Measurements from ENCODE around the gene SEMA6B.

The SEMA6B gene

DNA sequence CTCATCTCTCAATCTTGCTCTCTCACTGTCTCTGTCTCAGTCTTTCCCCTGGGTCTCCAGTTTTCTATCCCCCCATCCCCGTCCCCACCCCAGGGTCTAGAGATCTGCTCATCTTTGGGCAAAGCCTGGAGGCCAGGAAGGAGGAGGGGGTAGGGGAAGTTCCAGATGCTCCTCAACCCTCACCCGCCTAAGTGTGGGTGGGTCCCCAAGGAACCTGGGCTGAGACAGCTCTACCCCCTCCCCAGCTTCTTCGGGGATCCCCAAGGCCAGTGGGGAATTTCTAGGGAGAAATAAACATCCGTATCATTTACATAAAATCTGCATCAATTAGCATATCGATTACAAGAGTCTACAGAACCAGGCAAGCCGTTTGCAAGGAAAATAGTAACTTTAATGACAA lies 31.8 kb upstream of the SEMA6B start:
- no peaks in the 10 kb centered on the region for H3K27me3 ChIP-seq (ENCODE audit: insufficient read depth, low read depth, severe bottlenecking)
- TF ChIP-seq, protein P1, sequence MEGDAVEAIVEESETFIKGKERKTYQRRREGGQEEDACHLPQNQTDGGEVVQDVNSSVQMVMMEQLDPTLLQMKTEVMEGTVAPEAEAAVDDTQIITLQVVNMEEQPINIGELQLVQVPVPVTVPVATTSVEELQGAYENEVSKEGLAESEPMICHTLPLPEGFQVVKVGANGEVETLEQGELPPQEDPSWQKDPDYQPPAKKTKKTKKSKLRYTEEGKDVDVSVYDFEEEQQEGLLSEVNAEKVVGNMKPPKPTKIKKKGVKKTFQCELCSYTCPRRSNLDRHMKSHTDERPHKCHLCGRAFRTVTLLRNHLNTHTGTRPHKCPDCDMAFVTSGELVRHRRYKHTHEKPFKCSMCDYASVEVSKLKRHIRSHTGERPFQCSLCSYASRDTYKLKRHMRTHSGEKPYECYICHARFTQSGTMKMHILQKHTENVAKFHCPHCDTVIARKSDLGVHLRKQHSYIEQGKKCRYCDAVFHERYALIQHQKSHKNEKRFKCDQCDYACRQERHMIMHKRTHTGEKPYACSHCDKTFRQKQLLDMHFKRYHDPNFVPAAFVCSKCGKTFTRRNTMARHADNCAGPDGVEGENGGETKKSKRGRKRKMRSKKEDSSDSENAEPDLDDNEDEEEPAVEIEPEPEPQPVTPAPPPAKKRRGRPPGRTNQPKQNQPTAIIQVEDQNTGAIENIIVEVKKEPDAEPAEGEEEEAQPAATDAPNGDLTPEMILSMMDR (IDR thresholded peaks at IDR 0.05; ENCODE audit: low read depth, low read length) = no peak
- no peaks in the 10 kb centered on the region for H3K36me3 ChIP-seq
- H3K9me3 ChIP-seq (ENCODE audit: severe bottlenecking) = no peaks in the 10 kb centered on the region
- no peak for DNase-seq
- no peak overlapping the region for H3K27ac ChIP-seq
- no peak overlapping the region for H3K4me3 ChIP-seq (ENCODE audit: low read depth, low read length)

DNA sequence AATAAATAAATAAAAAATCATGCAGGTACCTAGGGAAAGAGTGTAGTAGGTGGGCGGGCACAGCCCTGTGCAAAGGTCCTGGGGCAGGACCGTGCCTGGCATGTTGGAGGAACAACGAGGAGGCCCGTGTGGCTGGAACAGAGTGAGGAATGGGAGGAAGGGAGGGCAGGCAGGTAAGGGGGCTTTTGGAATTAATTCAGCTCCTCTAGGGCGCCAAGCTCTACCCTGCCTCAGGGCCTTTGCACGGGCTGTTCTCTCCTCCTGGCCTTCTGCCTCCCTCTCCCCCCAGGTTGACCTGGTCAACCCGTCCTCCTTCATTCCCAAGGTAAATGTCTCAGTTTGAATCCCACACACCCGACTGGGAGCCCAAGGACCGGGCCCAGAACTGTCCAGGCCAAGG lies 31.1 kb upstream of the SEMA6B start:
- DNase-seq = no peak
- Histone ChIP-seq H3K36me3 (no peaks in the 10 kb centered on the region), H3K27ac (no peak overlapping the region), H3K27me3 (ENCODE audit: insufficient read depth, low read depth, severe bottlenecking) (no peaks in the 10 kb centered on the region), H3K4me3 (ENCODE audit: low read depth, low read length) (no peak overlapping the region), H3K9me3 (ENCODE audit: severe bottlenecking) (no peaks in the 10 kb centered on the region)
- TF ChIP-seq, protein P1 (IDR thresholded peaks at IDR 0.05; ENCODE audit: low read depth, low read length) = no peak

DNA sequence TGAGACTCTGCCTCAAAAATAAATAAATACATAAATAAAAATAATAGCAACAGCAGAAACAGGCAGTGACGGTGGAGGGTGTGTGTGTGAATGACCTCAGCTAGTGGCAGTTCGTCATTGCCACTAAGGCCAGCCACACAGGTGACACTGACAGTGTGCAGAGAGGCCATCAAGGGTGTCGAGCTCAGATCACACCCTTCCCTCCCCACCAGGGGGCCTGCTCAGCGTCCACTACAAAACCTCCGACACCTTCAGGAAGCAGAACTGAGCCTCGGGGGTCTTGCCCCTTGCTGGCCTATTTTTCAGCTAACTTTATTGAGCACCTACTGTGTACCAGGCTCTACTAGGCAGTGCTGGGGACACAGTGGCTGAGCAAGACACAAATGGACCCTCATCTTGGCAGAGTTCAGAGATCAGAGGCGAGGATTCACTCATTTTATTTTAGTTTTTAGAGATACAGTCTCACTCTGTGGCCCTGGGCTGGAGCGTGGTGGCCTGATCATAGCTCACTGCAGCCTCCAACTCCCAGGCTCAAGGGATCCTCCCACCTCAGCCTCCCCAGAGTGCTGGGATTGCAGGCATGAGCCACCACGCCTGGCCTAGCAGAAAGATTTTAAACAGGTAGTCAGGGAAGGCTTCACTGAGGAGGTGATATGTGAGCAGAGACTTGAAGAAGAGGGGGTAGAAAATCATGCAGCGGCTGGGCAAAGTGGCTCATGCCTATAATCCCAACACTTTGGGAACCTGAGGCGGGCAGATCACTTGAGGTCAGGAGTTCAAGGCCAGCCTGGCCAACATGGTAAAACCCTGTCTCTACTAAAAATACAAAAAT lies 30.3 kb upstream of the SEMA6B start:
- TF ChIP-seq, protein P1 (IDR thresholded peaks at IDR 0.05; ENCODE audit: low read depth, low read length) = peak; percentile 77
- Histone ChIP-seq H3K9me3 (ENCODE audit: severe bottlenecking) (no peaks in the 10 kb centered on the region), H3K36me3 (no peaks in the 10 kb centered on the region), H3K27me3 (ENCODE audit: insufficient read depth, low read depth, severe bottlenecking) (no peaks in the 10 kb centered on the region), H3K4me3 (ENCODE audit: low read depth, low read length) (no peak overlapping the region), H3K27ac (no peak overlapping the region)
- DNase-seq = peak; percentile 73

DNA sequence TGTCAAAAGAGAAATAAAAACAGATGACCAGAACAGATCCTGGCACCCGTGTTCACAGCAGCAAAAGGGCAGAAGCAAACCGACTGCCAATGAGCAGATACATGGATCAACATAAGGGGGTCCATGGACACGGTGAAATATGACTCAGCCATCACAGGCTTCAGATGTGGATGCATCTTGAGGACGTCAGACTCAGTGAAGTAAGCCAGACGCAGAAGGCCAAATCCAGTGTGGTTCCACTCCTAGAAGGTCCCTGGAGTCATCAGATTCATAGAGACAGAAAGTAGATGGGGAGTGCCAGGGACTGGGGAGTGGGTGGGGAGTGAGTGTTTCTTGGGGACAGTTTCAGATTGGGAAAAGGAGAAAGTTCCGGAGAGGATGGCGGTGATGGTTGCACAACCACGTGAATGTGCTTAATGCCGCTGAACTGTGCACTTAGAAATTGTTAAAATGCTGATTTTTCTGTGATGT lies 28.8 kb upstream of the SEMA6B start:
- TF ChIP-seq, protein P1 (IDR thresholded peaks at IDR 0.05; ENCODE audit: low read depth, low read length) = no peak

DNA sequence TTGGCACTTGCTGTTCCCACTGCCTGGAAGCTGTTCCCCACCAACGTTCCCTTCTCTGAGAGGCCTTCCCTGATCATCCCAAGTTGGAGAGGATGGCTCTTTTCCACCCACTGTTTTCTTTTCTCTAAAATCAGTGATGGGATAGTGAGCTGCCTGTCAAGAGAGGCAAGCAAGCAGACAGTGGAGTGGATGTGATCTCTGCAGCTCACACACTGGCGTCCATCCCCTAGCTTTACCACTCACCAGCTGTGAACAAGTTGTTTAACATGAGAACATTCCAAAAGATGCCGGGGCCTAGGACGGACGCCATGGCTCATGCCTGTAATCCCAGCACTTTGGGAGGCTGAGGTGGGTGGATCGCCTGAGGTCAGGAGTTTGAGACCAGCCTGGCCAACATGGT lies 28.0 kb upstream of the SEMA6B start:
- TF ChIP-seq, protein P1 (IDR thresholded peaks at IDR 0.05; ENCODE audit: low read depth, low read length) = no peak
- Histone ChIP-seq H3K4me3 (ENCODE audit: low read depth, low read length) (no peak overlapping the region), H3K36me3 (no peaks in the 10 kb centered on the region), H3K27ac (no peak overlapping the region), H3K27me3 (ENCODE audit: insufficient read depth, low read depth, severe bottlenecking) (no peaks in the 10 kb centered on the region), H3K9me3 (ENCODE audit: severe bottlenecking) (no peaks in the 10 kb centered on the region)
- DNase-seq = no peak

More for the DNA sequence above, 28.8 kb upstream of the SEMA6B start:
- H3K27me3 ChIP-seq (ENCODE audit: insufficient read depth, low read depth, severe bottlenecking) = no peaks in the 10 kb centered on the region
- peak overlapping the region; percentile 42; the same call in 1 of the 2 replicates for H3K27ac ChIP-seq
- no peak overlapping the region for H3K4me3 ChIP-seq (ENCODE audit: low read depth, low read length)
- H3K36me3 ChIP-seq = no peaks in the 10 kb centered on the region
- H3K9me3 ChIP-seq (ENCODE audit: severe bottlenecking) = no peaks in the 10 kb centered on the region
- no peak for DNase-seq
